Brain pericyte (primary cell): ENCODE measurements around the gene KLHDC8A.
"Not testable (repeated sequence)": the region's sequence is repeated elsewhere in the genome, so short reads cannot be mapped to it uniquely, and the experiment has no call there.

ENCODE experiments used
- DNase-seq: peaks from one replicate; pipeline ENCODE4 v3.0.0-alpha.2; 2012; ENCODE audit warnings: low read depth, low spot score

KLHDC8A gene

GRCh38 chr1:205371871-205372660 is 15.3 kb upstream of the KLHDC8A start:
- DNase-seq: no peak

GRCh38 chr1:205370780-205371179 is 14.1 kb upstream of the KLHDC8A start:
- no peak for DNase-seq

GRCh38 chr1:205369701-205370123 is 13.0 kb upstream of the KLHDC8A start:
- no peak for DNase-seq

GRCh38 chr1:205368478-205368877 is 11.8 kb upstream of the KLHDC8A start:
- DNase-seq: no peak

- no peak for DNase-seq
These were observed 9.3 kb upstream of the KLHDC8A start for GRCh38 chr1:205365945-205366463.

- DNase-seq: not testable (repeated sequence)
These were observed 8.4 kb upstream of the KLHDC8A start for GRCh38 chr1:205365086-205365485.

- no peak for DNase-seq
These were observed 4.2 kb upstream of the KLHDC8A start for GRCh38 chr1:205360891-205361290.

- DNase-seq: no peak
These were observed 3.2 kb upstream of the KLHDC8A start for GRCh38 chr1:205359771-205360565.

GRCh38 chr1:205358579-205358978 is 1.9 kb upstream of the KLHDC8A start:
- DNase-seq: no peak

GRCh38 chr1:205357567-205357966 is 845 bp upstream of the KLHDC8A start:
- no peak for DNase-seq

GRCh38 chr1:205355075-205355453 is 1.7 kb downstream of the KLHDC8A start:
- DNase-seq: no peak

- DNase-seq: no peak
These were observed 2.3 kb downstream of the KLHDC8A start for GRCh38 chr1:205354259-205355074.

- no peak for DNase-seq
These were observed 3.1 kb downstream of the KLHDC8A start for GRCh38 chr1:205353612-205354011.

GRCh38 chr1:205353191-205353590 is 3.5 kb downstream of the KLHDC8A start:
- DNase-seq: no peak

- DNase-seq: no peak
These were observed 4.6 kb downstream of the KLHDC8A start for GRCh38 chr1:205351984-205352713.

- DNase-seq: no peak
These were observed 6.0 kb downstream of the KLHDC8A start for GRCh38 chr1:205350691-205351141.

GRCh38 chr1:205350124-205350523 is 6.6 kb downstream of the KLHDC8A start:
- no peak for DNase-seq

GRCh38 chr1:205348554-205349487 is 7.9 kb downstream of the KLHDC8A start:
- no peak for DNase-seq

- DNase-seq: no peak
These were observed 9.7 kb downstream of the KLHDC8A start for GRCh38 chr1:205346956-205347574.
